Mucosa of stomach (tissue), 1 donor: ENCODE measurements around the gene ATG7.
"Not testable (repeated sequence)": the region's sequence is repeated elsewhere in the genome, so short reads cannot be mapped to it uniquely, and the experiment has no call there.

Experiments used
- H3K27me3 ChIP-seq: one replicate; pipeline ENCODE4 v1.7.0; 2013; ENCODE audit warnings: mild to moderate bottlenecking, low read length; ENCODE audit not compliant: control insufficient read depth, insufficient read depth
- H3K36me3 ChIP-seq: one replicate; pipeline ENCODE4 v1.7.0; 2013; ENCODE audit warnings: low read length; ENCODE audit not compliant: control insufficient read depth, insufficient read depth
- H3K4me1 ChIP-seq: one replicate; pipeline ENCODE4 v1.7.0; 2013; ENCODE audit warnings: mild to moderate bottlenecking, low read length; ENCODE audit not compliant: control insufficient read depth, insufficient read depth
- H3K4me3 ChIP-seq: one replicate; pipeline ENCODE4 v1.7.0; 2013; ENCODE audit warnings: low read length
- H3K9ac ChIP-seq: one replicate; pipeline ENCODE4 v1.7.0; 2013; ENCODE audit warnings: mild to moderate bottlenecking, low read length, moderate library complexity
- H3K9me3 ChIP-seq: one replicate; pipeline ENCODE4 v1.7.0; 2013; ENCODE audit warnings: mild to moderate bottlenecking, low read length, moderate library complexity; ENCODE audit not compliant: control insufficient read depth
- donor health status: Pancreatic carcinoma.

Gene ATG7

DNA sequence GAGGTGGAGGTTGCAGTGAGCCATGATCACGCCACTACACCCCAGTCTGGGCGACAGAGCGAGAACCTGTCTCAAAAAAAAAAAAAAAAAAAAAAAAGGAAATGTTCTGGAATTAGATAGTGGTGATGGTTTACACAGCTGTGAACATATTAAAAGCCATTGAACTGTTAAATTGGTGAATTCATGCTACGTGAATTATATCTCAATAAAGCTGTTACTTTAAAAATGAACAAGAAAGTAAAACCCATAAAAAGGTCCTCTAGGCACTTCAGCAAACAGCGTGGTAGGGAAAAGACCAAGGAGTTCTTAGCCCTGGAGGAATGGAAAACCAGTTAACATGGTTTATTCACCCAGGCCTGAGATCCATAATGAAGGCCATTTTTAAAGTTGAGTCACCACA, 180.1 kb downstream of the ATG7 start:
- no peaks in the 10 kb centered on the region for H3K36me3 ChIP-seq
- H3K9me3 ChIP-seq, result no peaks in the 10 kb centered on the region
- no peak overlapping the region for H3K9ac ChIP-seq
- no peaks in the 10 kb centered on the region for H3K4me1 ChIP-seq
- H3K27me3 ChIP-seq, result no peaks in the 10 kb centered on the region
- H3K4me3 ChIP-seq, result no peak overlapping the region

GRCh38 chr3:11452885-11453847, 181.0 kb downstream of the ATG7 start:
- no peaks in the 10 kb centered on the region for H3K36me3 ChIP-seq
- no peaks in the 10 kb centered on the region for H3K27me3 ChIP-seq
- no peak overlapping the region for H3K9ac ChIP-seq
- H3K4me3 ChIP-seq, result no peak overlapping the region
- no peaks in the 10 kb centered on the region for H3K9me3 ChIP-seq
- H3K4me1 ChIP-seq, result no peaks in the 10 kb centered on the region

- Histone ChIP-seq H3K9me3 (no peaks in the 10 kb centered on the region), H3K27me3 (no peaks in the 10 kb centered on the region), H3K4me3 (no peak overlapping the region), H3K4me1 (no peaks in the 10 kb centered on the region), H3K36me3 (no peaks in the 10 kb centered on the region), H3K9ac (no peak overlapping the region)
These were observed 183.8 kb downstream of the ATG7 start for GRCh38 chr3:11455956-11456355.

DNA sequence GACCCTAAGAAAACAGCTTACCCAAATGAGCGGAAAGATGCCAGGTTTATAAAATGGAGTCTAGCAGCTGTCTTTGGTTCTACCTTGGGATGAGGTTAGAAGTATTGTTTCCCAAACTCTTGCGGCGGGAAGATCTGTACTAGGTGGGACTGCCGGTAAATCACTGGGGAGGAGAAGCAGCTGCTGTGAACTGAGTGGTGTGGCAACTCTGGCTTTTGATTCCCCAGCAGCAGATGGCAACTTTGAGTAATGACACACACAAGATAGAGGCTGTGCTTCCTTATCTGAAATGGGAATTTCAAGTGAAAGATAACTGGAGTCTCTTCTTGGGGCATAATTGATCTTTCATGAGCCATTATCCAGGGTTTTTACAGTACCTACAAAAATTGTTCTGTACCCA, 184.9 kb downstream of the ATG7 start:
- Histone ChIP-seq H3K36me3 (no peaks in the 10 kb centered on the region), H3K9ac (no peak overlapping the region), H3K27me3 (no peaks in the 10 kb centered on the region), H3K9me3 (no peaks in the 10 kb centered on the region), H3K4me1 (no peaks in the 10 kb centered on the region), H3K4me3 (no peak overlapping the region)

DNA sequence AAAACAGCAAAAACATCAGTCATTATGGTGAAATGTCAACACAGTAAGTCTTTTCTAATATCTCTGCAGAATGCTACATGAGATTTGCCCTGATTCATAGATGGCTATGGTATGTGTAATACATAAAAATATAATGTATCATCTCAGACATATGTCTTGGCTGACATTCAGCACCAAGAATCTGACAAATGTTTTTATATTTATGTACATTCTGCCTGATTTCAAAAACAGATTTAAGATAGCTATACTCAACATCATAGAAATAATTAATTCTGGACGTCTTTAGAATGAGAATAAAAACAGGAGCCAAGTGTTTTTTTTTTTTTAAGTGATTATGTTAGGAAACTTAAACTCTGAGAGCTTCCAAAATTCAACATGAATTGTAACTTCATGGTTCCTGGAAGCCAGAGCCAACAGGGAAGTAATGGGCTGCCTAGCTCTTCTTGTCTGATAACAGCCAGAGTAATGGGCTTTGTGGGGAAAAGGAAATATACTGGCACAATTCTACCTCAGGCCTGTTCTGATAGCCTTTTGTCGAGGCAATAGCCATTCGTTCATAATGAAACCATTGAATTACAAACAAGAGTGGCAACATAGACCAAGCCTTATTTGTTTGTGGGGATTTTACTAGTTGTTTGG, 187.1 kb downstream of the ATG7 start:
- no peak overlapping the region for H3K4me3 ChIP-seq
- H3K9me3 ChIP-seq, result no peaks in the 10 kb centered on the region
- no peaks in the 10 kb centered on the region for H3K27me3 ChIP-seq
- H3K9ac ChIP-seq, result no peak overlapping the region
- H3K36me3 ChIP-seq, result no peaks in the 10 kb centered on the region
- no peaks in the 10 kb centered on the region for H3K4me1 ChIP-seq

DNA sequence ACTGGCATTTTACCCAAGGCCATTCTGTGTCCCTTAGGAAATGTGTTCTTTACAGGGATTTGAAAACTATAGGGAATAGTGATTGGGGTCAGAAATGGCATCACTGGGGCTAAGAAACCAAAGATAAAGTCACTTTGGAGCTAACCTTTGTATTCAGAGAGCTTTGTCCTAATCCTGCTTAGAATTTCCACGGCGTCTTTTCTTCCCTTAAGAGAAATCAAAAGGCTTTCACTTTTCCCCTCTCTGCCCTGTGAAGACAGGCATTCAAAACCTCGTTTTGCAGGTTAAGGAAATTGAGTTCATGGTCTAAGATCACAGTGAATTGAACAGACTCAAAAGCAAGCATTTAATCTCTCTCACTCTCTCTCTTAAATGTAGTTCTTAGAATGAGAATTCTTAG, 189.0 kb downstream of the ATG7 start:
- H3K9ac ChIP-seq, result no peak overlapping the region
- H3K4me1 ChIP-seq, result no peaks in the 10 kb centered on the region
- no peak overlapping the region for H3K4me3 ChIP-seq
- H3K36me3 ChIP-seq, result no peaks in the 10 kb centered on the region
- no peaks in the 10 kb centered on the region for H3K9me3 ChIP-seq
- no peaks in the 10 kb centered on the region for H3K27me3 ChIP-seq

DNA sequence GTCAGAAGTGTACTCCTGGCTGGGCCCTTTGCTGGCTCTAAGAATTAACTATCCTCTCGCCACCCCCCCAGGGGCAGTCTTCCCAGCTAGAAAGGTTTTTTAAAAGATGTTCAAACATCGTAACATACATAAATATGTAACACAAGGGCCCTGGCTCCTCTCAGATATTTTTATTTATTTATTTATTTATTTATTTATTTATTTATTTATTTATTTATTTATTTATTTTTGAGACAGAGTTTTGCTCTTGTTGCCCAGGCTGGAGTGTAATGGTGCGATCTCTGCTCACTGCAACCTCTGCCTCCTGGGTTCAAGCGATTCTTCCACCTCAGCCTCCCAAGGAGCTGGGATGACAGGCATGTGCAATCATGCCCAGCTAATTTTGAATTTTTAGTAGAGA, 190.5 kb downstream of the ATG7 start:
- H3K9me3 ChIP-seq, H3K36me3 ChIP-seq, H3K9ac ChIP-seq, H3K4me1 ChIP-seq, H3K27me3 ChIP-seq, H3K4me3 ChIP-seq: not testable (repeated sequence)

DNA sequence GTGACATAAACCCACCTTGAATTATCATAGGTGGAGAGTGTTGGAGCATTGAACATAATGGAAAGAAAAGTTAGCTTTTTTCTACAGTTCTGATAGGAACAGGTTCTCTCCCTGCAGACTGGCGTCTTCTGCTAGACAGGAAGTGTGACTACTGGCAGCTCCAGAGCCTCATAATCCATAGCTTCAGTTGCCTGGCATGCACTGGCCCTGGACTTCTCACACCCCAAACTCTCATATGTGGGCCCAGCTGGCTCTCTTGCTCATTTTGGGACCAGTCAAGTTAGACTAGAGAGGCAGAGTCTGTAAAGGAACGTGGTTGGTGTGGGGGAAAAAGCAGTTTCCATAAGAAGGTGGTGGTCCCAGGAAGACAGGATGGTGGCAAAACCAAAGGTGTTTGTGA, 191.4 kb downstream of the ATG7 start:
- Histone ChIP-seq H3K36me3 (no peaks in the 10 kb centered on the region), H3K9ac (no peak overlapping the region), H3K4me3 (no peak overlapping the region), H3K9me3 (no peaks in the 10 kb centered on the region), H3K4me1 (no peaks in the 10 kb centered on the region), H3K27me3 (no peaks in the 10 kb centered on the region)

- H3K4me3 ChIP-seq, result no peak overlapping the region
- no peak overlapping the region for H3K9ac ChIP-seq
- H3K27me3 ChIP-seq, result no peaks in the 10 kb centered on the region
- H3K36me3 ChIP-seq, result no peaks in the 10 kb centered on the region
- H3K4me1 ChIP-seq, result no peaks in the 10 kb centered on the region
- H3K9me3 ChIP-seq, result no peaks in the 10 kb centered on the region
These were observed 192.2 kb downstream of the ATG7 start for GRCh38 chr3:11464356-11464755.

DNA sequence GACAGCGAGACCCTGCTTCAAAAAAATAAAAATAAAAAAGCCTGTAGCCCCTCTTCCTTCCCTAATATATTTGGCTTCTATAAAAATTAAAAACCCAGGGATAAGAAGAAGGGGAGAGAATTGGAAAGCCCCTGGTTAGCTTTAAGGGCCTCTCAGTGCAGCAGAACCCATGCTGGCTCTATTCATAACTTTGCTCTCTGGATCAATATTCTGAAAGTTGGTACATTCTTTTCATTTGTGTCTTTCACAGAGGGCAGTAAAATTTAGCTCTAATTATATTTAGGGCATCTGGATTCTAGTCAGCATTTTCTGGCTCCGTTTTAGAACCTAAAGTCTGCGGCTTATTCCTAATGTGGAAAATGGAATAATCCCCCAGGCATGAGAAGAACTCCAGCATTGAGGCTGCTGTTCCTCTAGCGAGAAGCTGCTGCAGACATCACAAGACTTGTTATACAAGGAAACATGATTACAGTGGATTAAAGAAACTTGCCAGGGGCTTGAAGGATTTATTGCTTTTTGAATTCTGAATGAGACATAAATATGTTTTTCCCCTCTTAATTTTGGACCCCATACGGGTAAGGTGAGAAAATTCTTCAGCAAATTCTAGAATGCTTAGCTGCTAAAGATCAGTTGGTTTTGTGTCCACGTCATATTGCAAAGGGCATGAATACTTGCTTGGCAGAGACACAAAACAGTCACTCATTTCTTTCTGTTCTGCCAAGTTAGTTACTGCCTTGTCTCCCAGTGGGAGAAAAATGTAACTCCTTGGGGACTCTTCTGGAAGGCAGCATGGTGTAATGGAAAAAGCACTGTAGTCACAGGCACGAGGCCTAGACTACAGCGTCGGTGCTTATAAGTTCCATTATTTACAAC, 193.8 kb downstream of the ATG7 start:
- Histone ChIP-seq H3K36me3 (no peaks in the 10 kb centered on the region), H3K27me3 (no peaks in the 10 kb centered on the region), H3K9ac (peak overlapping the region; percentile 20), H3K4me3 (no peak overlapping the region), H3K4me1 (no peaks in the 10 kb centered on the region), H3K9me3 (no peaks in the 10 kb centered on the region)

DNA sequence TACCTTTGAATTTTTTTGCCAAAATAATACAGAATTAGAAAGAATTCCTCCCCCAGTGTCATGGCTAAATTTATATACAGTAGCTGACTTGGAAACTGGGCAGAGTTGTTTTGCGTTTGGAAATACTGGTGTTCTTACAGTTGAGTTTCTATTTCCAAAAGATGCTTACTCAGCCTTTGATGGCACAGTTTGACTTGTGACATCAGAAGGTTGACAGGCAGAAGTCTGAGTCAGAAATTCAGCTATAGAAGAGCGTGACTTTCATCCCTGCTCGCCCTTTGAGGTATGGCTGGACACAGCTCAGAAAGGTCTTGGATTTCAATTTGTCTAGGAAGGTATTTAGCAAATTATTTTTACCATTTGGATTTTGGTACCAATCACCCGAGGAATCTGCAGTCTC, 195.7 kb downstream of the ATG7 start:
- Histone ChIP-seq H3K4me1 (no peaks in the 10 kb centered on the region), H3K9ac (no peak overlapping the region), H3K4me3 (no peak overlapping the region), H3K36me3 (no peaks in the 10 kb centered on the region), H3K27me3 (no peaks in the 10 kb centered on the region), H3K9me3 (no peaks in the 10 kb centered on the region)
